Epithelial cell of proximal tubule (primary cell): ENCODE results near the gene METTL2B. TPM values are rescaled to one million over a fixed set of nuclear protein-coding genes. Genes with fewer than 3 reads are reported as not detected.
"Not testable (repeated sequence)": the region's sequence is repeated elsewhere in the genome, so short reads cannot be mapped to it uniquely, and the experiment has no call there.

Experiments used
- DNase-seq: peaks from one replicate; pipeline ENCODE4 v3.0.0-alpha.2; 2011; ENCODE audit warnings: low read depth
- H3K4me3 ChIP-seq: 2 replicates; pipeline ENCODE4 v1.5.1; 2011; ENCODE audit warnings: low read depth, mild to moderate bottlenecking, low read length
- CTCF ChIP-seq: conservative IDR thresholded peaks from 2 replicates; pipeline ENCODE4 v1.5.1; 2012; ENCODE audit warnings: low read depth, mild to moderate bottlenecking, low read length
- total RNA-seq: library from RNA; depleted of rRNA; stranded (reverse); fragments of >200 nt; gene quantifications from 2 replicates; pipeline ENCODE4 v1.2.3, GENCODE V29; 2015

The METTL2B gene
- total RNA-seq, 1 donor from 2014 or later: 39.6 TPM

GRCh38 chr7:128530855-128531104 lies 54.2 kb downstream of the METTL2B start:
- no peak for TF ChIP-seq CTCF
- no peak for DNase-seq
- peak overlapping the region; percentile 81 for H3K4me3 ChIP-seq

- DNase-seq: not testable (repeated sequence)
- H3K4me3 ChIP-seq: peak overlapping the region; percentile 81
These were observed 54.8 kb downstream of the METTL2B start for GRCh38 chr7:128531105-128531954.

GRCh38 chr7:128531955-128532478 lies 55.5 kb downstream of the METTL2B start:
- not testable (repeated sequence) for DNase-seq
- H3K4me3 ChIP-seq: peak overlapping the region; percentile 81

- DNase-seq: not testable (repeated sequence)
These were observed 56.4 kb downstream of the METTL2B start for GRCh38 chr7:128532956-128533355.

GRCh38 chr7:128537410-128537809 lies 60.9 kb downstream of the METTL2B start:
- not testable (repeated sequence) for H3K4me3 ChIP-seq, DNase-seq
- TF ChIP-seq CTCF: peak; percentile 49

More at GRCh38 chr7:128532956-128533355, 56.4 kb downstream of the METTL2B start:
- H3K4me3 ChIP-seq: peak overlapping the region; percentile 81

GRCh38 chr7:128542530-128542929 lies 66.0 kb downstream of the METTL2B start:
- not testable (repeated sequence) for DNase-seq

GRCh38 chr7:128543300-128543699 lies 66.8 kb downstream of the METTL2B start:
- DNase-seq, H3K4me3 ChIP-seq: not testable (repeated sequence)

More at GRCh38 chr7:128542530-128542929, 66.0 kb downstream of the METTL2B start:
- not testable (repeated sequence) for H3K4me3 ChIP-seq

- not testable (repeated sequence) for H3K4me3 ChIP-seq, DNase-seq
These were observed 69.8 kb downstream of the METTL2B start for GRCh38 chr7:128546319-128546851.

- H3K4me3 ChIP-seq: no peak overlapping the region
- TF ChIP-seq CTCF: no peak
- DNase-seq: no peak
These were observed 74.4 kb downstream of the METTL2B start for GRCh38 chr7:128550920-128551319.

GRCh38 chr7:128554394-128554793 lies 77.8 kb downstream of the METTL2B start:
- not testable (repeated sequence) for H3K4me3 ChIP-seq, DNase-seq

Other genes with a start within 250 kb of the METTL2B start
- not detected in 2 replicates for gene LEP, start 235.5 kb upstream of the METTL2B start, total RNA-seq
- gene RBM28, start 132.8 kb upstream of the METTL2B start, total RNA-seq: 22.1 and 31.3 TPM in 2 replicates
- gene PRRT4, start 115.1 kb upstream of the METTL2B start, total RNA-seq: 1.3 TPM in 1 of 2 replicates, not detected in the other
- gene IMPDH1, start 66.8 kb upstream of the METTL2B start, total RNA-seq: 64.3 and 89.3 TPM in 2 replicates
- 21.6 and 33.7 TPM in 2 replicates for gene HILPDA, start 20.9 kb upstream of the METTL2B start, total RNA-seq
- 0.07 TPM in 1 of 2 replicates, not detected in the other for gene GARIN1A, start 195.5 kb downstream of the METTL2B start, total RNA-seq